ENCODE data around the gene SEPTIN14.

- TF ChIP-seq CTCF (IDR thresholded peaks at IDR 0.05; ENCODE audit: poor library complexity, severe bottlenecking) (no peak), EZH2 (IDR thresholded peaks at IDR 0.05; ENCODE audit: borderline replicate concordance, insufficient read depth, low read length, poor library complexity, severe bottlenecking) (no peak), EP300 (conservative IDR thresholded peaks at IDR 0.05; ENCODE audit: poor library complexity, severe bottlenecking) (no peak), MXI1 (conservative IDR thresholded peaks at IDR 0.05; ENCODE audit: poor library complexity, severe bottlenecking) (no peak), POLR2AphosphoS5 (IDR thresholded peaks at IDR 0.05) (no peak), RAD21 (conservative IDR thresholded peaks at IDR 0.05) (no peak), TAF1 (IDR thresholded peaks at IDR 0.05; ENCODE audit: low read depth) (no peak), REST (IDR thresholded peaks at IDR 0.05; ENCODE audit: borderline replicate concordance) (no peak), SMC3 (conservative IDR thresholded peaks at IDR 0.05; ENCODE audit: poor library complexity) (no peak)
Observed at GRCh38 chr7:55818686-55819085, 43.9 kb downstream of the SEPTIN14 start.
